Testis (tissue), 2 donors: ENCODE measurements around the gene SPDYE18.
"Not testable (repeated sequence)": the region's sequence is repeated elsewhere in the genome, so short reads cannot be mapped to it uniquely, and the experiment has no call there.

Experiments
- CTCF ChIP-seq, 3 experiments: fragments of 450-650 bp in 2 of 3; fragments of 200-600 bp in 1 of 3; sonication (generic) in 1 of 3; IDR thresholded peaks; one replicate each; pipeline ENCODE4 v1.5.1; 2016 to 2019; ENCODE audit warnings: antibody characterized with exemption in 3 of 3, mild to moderate bottlenecking in 2 of 3, moderate library complexity in 1 of 3
- POLR2A ChIP-seq: fragments of 450-650 bp; IDR thresholded peaks from one replicate; pipeline ENCODE4 v1.6.1; 2017; ENCODE audit warnings: antibody characterized with exemption, mild to moderate bottlenecking, moderate library complexity

GRCh38 chr7:77105904-77106303 lies 43.5 kb upstream of the SPDYE18 start:
- TF ChIP-seq CTCF (IDR thresholded peaks at IDR 0.05); POLR2A: not testable (repeated sequence)
